ENCODE results near the gene IFFO2. TPM values are rescaled to one million over a fixed set of nuclear protein-coding genes. Genes with fewer than 3 reads are reported as not detected.

The IFFO2 gene
- total and polyA plus RNA-seq, 2 of the 8 experiments (the other 6 are each of a cell fraction or from before 2014, with no cell fraction given): 6.6 to 10.4 TPM

DNA sequence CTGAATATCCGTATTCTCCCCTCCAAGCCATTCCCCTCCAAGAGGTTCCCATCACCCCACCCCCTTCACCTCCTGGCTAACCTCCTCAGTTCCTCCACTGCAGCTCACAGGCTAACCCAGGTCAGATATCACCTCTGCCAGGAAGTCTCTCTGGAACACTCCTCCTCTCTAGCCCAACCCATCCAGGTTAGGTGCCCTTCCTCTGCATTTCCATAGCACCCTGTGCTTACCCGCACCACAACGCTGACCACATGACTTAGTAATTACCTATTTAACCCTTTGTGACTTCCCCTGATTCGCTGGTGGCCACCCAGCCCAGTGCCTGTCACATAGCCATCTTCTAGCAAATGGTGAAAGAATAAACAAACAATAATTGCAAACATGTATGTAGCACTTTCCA, 49.5 kb upstream of the IFFO2 start:
- no peak overlapping the region for H3K4me2 ChIP-seq (ENCODE audit: insufficient read depth in 1 of 2, low read depth in 2 of 2, low read length in 2 of 2)
- no peaks in the 10 kb centered on the region for H3K79me1 ChIP-seq (ENCODE audit: low read depth, low read length)
- CTCF ChIA-PET (ENCODE audit: partially characterized antibody): no interaction called here
- H2BK5ac ChIP-seq (ENCODE audit: low read depth, low read length): no peak overlapping the region
- no peak overlapping the region for H3K4me3 ChIP-seq (ENCODE audit: extremely low read depth in 1 of 4, insufficient read depth in 2 of 4, low read depth in 3 of 4, low read length in 4 of 4)
- DNase-seq (ENCODE audit: low read depth in 1 of 2, low spot score in 2 of 2) (no peak), FAIRE-seq (peak; percentile 92)
- no peak overlapping the region for H3K14ac ChIP-seq (ENCODE audit: insufficient read length)
- no peak overlapping the region for H3K18ac ChIP-seq (ENCODE audit: extremely low read depth, low read length)
- H4K5ac ChIP-seq (ENCODE audit: insufficient read length, low read depth, low read length): no peak overlapping the region
- H4K8ac ChIP-seq (ENCODE audit: extremely low read depth, insufficient read depth, low read length): no peak overlapping the region
- no peak overlapping the region for H2BK120ac ChIP-seq (replicated peaks; ENCODE audit: low read depth, low read length)
- 36% methylated on average over 4 of the region's 4 CpGs; no CpG with 5 or more reads in 1 of the 2 experiments for WGBS, 2 experiments (ENCODE audit: extremely low coverage in 1 of 2, insufficient coverage in 1 of 2, insufficient read length in 1 of 2, insufficient replicate concordance in 2 of 2, low coverage in 1 of 2, low lambda C conversion rate in 2 of 2, missing lambda C conversion rate in 1 of 2)
- H2BK12ac ChIP-seq (ENCODE audit: low read depth, low read length): no peak overlapping the region
- H4K91ac ChIP-seq (replicated peaks; ENCODE audit: insufficient read length, low read length): no peak overlapping the region
- H4K20me1 ChIP-seq (replicated peaks in 1 of 2; ENCODE audit: control insufficient read depth in 1 of 2, insufficient read depth in 2 of 2, low read length in 2 of 2): no peaks in the 10 kb centered on the region
- POLR2A ChIA-PET (ENCODE audit: partially characterized antibody): interaction anchor here (1.4 kb wide), 1 partner anchor 39 kb away, joined by 3 read pairs; no protein-coding TSS in a partner anchor
- peak; percentile 38; the same call in 1 of the 2 replicates for TF ChIP-seq MAX (IDR thresholded peaks at IDR 0.05)
- TF ChIP-seq TBP (IDR thresholded peaks at IDR 0.05; ENCODE audit: low read depth, low read length): no peak
- no peaks in the 10 kb centered on the region for H3K79me2 ChIP-seq (ENCODE audit: control insufficient read depth in 1 of 2, insufficient read depth in 2 of 2, low read length in 2 of 2)
- H3K23ac ChIP-seq (ENCODE audit: insufficient read length): no peak overlapping the region
- H3K27me3 ChIP-seq (replicated peaks in 1 of 4; ENCODE audit: control insufficient read depth in 3 of 4, extremely low read depth in 1 of 4, insufficient read depth in 3 of 4, low read length in 3 of 4): no peaks in the 10 kb centered on the region; a peak in 1 of 7 replicates
- peaks cover 6 to 7% of the 10 kb centered on the region in 2 experiments; a peak in 2 of 4 replicates for H3K9me3 ChIP-seq (ENCODE audit: insufficient read depth in 2 of 2, low read depth in 1 of 2, low read length in 1 of 2)
- H3K4ac ChIP-seq (replicated peaks; ENCODE audit: insufficient read length, low read depth, low read length): no peak overlapping the region
- H2AK5ac ChIP-seq (ENCODE audit: low read depth, low read length): 0 out of 2 replicates have a peak overlapping the region, but pooled peaks have one; percentile 8
- H3K23me2 ChIP-seq (ENCODE audit: low read depth, low read length): no peaks in the 10 kb centered on the region
- H2AFZ ChIP-seq (ENCODE audit: low read length): 0 out of 2 replicates have a peak overlapping the region, but pooled peaks have one; percentile 43
- H3K4me1 ChIP-seq (replicated peaks in 1 of 4; ENCODE audit: control insufficient read depth in 3 of 4, insufficient read depth in 4 of 4, low read length in 3 of 4): peaks cover 0 to 18% (median 9%) of the 10 kb centered on the region in 4 experiments
- no peak overlapping the region for H3K56ac ChIP-seq (replicated peaks; ENCODE audit: insufficient read length, low read depth, low read length)
- no peak overlapping the region for H2BK15ac ChIP-seq (ENCODE audit: low read length)
- no peak overlapping the region for H3K27ac ChIP-seq (ENCODE audit: low read depth, low read length)
- no peaks in the 10 kb centered on the region for H3K36me3 ChIP-seq (ENCODE audit: control insufficient read depth in 2 of 4, insufficient read depth in 4 of 4, low read length in 3 of 4)
- H2BK20ac ChIP-seq (ENCODE audit: low read length): no peak overlapping the region
- no peak overlapping the region for H3K9ac ChIP-seq (replicated peaks in 1 of 4; ENCODE audit: extremely low read depth in 1 of 4, low read depth in 3 of 4, low read length in 3 of 4)
